Placental epithelial cell (primary cell): ENCODE measurements around the gene PDK3. TPM values are rescaled to one million over a fixed set of nuclear protein-coding genes. Genes with fewer than 3 reads are reported as not detected.

Source experiments
- small RNA-seq: library from RNA; depleted of rRNA; stranded (forward); fragments of <200 nt; gene quantifications from one replicate; pipeline ENCODE3, GENCODE V24; 2012
- total RNA-seq: library from RNA; depleted of rRNA; stranded (reverse); fragments of >200 nt; gene quantifications from 2 replicates; pipeline ENCODE4 v1.2.3, GENCODE V29; 2012

The PDK3 gene
- 5.1 and 7.3 TPM in 2 replicates for total RNA-seq

GRCh38 chrX:24464836-24465531 is at the start of gene PDK3:
TSS of gene PDK3 (plus strand) at chrX:24465286. CDS start at chrX:24465456, 170 bp downstream.

Small RNAs within 50 kb of the gene (small RNA-seq; reads per million reads assigned to genes)
- not detected for gene SNRPEP9

Other genes starting within 250 kb of the PDK3 start
- gene SUPT20HL2, start 151.2 kb upstream of the PDK3 start, total RNA-seq: not detected in 2 replicates
- gene SUPT20HL1, start 104.6 kb upstream of the PDK3 start, total RNA-seq: not detected in 2 replicates
- gene PCYT1B, start 182.1 kb downstream of the PDK3 start, total RNA-seq: under 0.01 TPM in 1 of 2 replicates, not detected in the other
- 7.2 and 12.6 TPM in 2 replicates for gene POLA1, start 228.6 kb downstream of the PDK3 start, total RNA-seq